Prostate gland (tissue), 2 donors: ENCODE results near the gene GLIS1.

ENCODE experiments used
- POLR2A ChIP-seq: fragments of 450-650 bp; IDR thresholded peaks from one replicate; pipeline ENCODE4 v1.6.1; 2016; ENCODE audit warnings: antibody characterized with exemption, mild to moderate bottlenecking
- POLR2AphosphoS5 ChIP-seq: sonication (generic); formaldehyde crosslinking; IDR thresholded peaks from one replicate; pipeline ENCODE4 v1.6.1; 2017; ENCODE audit warnings: antibody characterized with exemption
- TF ChIP-seq, protein P1 (sequence below), 4 experiments: fragments of 200-600 bp in 2 of 4; fragments of 450-650 bp in 2 of 4; sonication (generic) in 2 of 4; IDR thresholded peaks; 1 replicate in 3 of 4; 2 replicates in 1 of 4; pipeline ENCODE4 v1.5.1; 2016 to 2019; ENCODE audit warnings: antibody characterized with exemption in 4 of 4, mild to moderate bottlenecking in 2 of 4, moderate library complexity in 2 of 4

DNA sequence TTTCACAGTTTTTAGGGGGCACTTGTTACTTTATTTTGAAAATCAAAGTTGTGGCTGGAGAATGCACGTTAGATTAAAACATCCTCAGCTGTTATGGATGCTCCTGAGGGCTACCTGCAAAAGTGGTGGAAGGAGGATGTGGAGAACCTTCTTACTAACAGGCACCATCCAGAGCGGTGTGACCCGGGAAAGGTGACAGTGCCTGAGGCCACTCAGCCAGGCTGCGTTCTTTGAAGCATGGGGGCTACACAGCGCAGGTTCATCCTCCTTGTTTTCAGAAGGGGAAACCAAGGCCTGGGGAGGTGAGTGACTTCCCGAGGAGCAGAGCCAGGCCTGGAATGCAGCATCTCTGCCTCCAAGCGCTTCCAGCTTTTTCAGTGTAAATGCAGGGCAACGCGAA, 255.8 kb downstream of the GLIS1 start:
- TF ChIP-seq, protein P1, sequence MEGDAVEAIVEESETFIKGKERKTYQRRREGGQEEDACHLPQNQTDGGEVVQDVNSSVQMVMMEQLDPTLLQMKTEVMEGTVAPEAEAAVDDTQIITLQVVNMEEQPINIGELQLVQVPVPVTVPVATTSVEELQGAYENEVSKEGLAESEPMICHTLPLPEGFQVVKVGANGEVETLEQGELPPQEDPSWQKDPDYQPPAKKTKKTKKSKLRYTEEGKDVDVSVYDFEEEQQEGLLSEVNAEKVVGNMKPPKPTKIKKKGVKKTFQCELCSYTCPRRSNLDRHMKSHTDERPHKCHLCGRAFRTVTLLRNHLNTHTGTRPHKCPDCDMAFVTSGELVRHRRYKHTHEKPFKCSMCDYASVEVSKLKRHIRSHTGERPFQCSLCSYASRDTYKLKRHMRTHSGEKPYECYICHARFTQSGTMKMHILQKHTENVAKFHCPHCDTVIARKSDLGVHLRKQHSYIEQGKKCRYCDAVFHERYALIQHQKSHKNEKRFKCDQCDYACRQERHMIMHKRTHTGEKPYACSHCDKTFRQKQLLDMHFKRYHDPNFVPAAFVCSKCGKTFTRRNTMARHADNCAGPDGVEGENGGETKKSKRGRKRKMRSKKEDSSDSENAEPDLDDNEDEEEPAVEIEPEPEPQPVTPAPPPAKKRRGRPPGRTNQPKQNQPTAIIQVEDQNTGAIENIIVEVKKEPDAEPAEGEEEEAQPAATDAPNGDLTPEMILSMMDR (IDR thresholded peaks at IDR 0.05): no peak
- TF ChIP-seq POLR2AphosphoS5 (no peak), POLR2A (no peak)
